SK-N-SH (cell line): ENCODE measurements around the gene PVRIG.

ENCODE experiments used
- EP300 ChIP-seq, 2 experiments: IDR thresholded peaks; 2 replicates each; pipeline versions ENCODE4 v1.4.0 to v1.6.1; 2012; ENCODE audit warnings: borderline replicate concordance in 1 of 2, low read depth in 1 of 2, low read length in 1 of 2
- JUND ChIP-seq: IDR thresholded peaks from 2 replicates; pipeline ENCODE4 v1.4.0; 2012
- NRF1 ChIP-seq: IDR thresholded peaks from 2 replicates; pipeline ENCODE4 v1.6.1; 2012; ENCODE audit warnings: low read depth, mild to moderate bottlenecking, low read length
- POLR2AphosphoS5 ChIP-seq: IDR thresholded peaks from 2 replicates; pipeline ENCODE4 v1.6.1; 2012; ENCODE audit warnings: low read depth, low read length
- RAD21 ChIP-seq: IDR thresholded peaks from 2 replicates; pipeline ENCODE4 v1.6.1; 2012; ENCODE audit warnings: mild to moderate bottlenecking, low read length
- RXRA ChIP-seq: IDR thresholded peaks from 2 replicates; pipeline ENCODE4 v1.4.0; 2012; ENCODE audit warnings: low read depth, mild to moderate bottlenecking, borderline replicate concordance
- SIN3A ChIP-seq: IDR thresholded peaks from 2 replicates; pipeline ENCODE4 v1.6.1; 2012; ENCODE audit warnings: low read depth, mild to moderate bottlenecking, low read length, moderate library complexity, borderline replicate concordance
- TF ChIP-seq, protein P1 (sequence below): IDR thresholded peaks from 2 replicates; pipeline ENCODE4; 2012
- TF ChIP-seq, protein P2 (sequence below): fragments of 200-600 bp; sonication (generic); IDR thresholded peaks from 2 replicates; pipeline ENCODE4 v1.6.1; 2017; ENCODE audit warnings: antibody characterized with exemption, mild to moderate bottlenecking, moderate library complexity
- TF ChIP-seq, protein P3 (sequence below): IDR thresholded peaks from 2 replicates; pipeline ENCODE4 v1.4.0; 2012; ENCODE audit warnings: low read depth, borderline replicate concordance
- TF ChIP-seq, protein P4 (sequence below): fragments of 150-350 bp; IDR thresholded peaks from 2 replicates; pipeline ENCODE4 v1.6.1; 2016; ENCODE audit warnings: mild to moderate bottlenecking, low read depth, low read length
- TF ChIP-seq, protein P5 (sequence below): IDR thresholded peaks from 2 replicates; pipeline ENCODE4 v1.4.0; 2012; ENCODE audit warnings: low read depth, borderline replicate concordance

DNA sequence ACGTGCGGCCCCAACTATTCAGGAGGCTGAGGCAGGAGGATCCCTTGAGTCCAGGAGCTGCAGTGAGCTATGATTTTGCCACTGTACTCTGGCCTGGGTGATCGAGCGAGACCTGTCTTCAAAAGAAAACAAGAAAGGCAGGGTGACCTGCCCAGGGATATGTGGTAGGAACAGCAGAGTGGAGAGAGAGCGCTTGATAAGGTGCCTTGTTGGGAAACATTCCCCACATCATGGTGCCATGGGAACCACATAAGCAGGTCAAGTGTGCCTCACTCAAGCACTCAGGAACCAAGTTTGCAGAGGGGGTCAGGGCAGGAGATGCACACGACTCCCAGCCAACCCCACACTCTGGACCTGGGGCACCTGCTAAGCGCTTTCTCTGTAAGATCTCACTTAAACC is 37.3 kb downstream of the PVRIG start:
- TF ChIP-seq RXRA = no peak
- no peak for TF ChIP-seq RAD21
- no peak for TF ChIP-seq NRF1
- no peak for TF ChIP-seq POLR2AphosphoS5
- TF ChIP-seq, protein P1, sequence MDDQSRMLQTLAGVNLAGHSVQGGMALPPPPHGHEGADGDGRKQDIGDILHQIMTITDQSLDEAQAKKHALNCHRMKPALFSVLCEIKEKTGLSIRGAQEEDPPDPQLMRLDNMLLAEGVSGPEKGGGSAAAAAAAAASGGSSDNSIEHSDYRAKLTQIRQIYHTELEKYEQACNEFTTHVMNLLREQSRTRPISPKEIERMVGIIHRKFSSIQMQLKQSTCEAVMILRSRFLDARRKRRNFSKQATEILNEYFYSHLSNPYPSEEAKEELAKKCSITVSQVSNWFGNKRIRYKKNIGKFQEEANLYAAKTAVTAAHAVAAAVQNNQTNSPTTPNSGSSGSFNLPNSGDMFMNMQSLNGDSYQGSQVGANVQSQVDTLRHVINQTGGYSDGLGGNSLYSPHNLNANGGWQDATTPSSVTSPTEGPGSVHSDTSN = no peak
- TF ChIP-seq, protein P2, sequence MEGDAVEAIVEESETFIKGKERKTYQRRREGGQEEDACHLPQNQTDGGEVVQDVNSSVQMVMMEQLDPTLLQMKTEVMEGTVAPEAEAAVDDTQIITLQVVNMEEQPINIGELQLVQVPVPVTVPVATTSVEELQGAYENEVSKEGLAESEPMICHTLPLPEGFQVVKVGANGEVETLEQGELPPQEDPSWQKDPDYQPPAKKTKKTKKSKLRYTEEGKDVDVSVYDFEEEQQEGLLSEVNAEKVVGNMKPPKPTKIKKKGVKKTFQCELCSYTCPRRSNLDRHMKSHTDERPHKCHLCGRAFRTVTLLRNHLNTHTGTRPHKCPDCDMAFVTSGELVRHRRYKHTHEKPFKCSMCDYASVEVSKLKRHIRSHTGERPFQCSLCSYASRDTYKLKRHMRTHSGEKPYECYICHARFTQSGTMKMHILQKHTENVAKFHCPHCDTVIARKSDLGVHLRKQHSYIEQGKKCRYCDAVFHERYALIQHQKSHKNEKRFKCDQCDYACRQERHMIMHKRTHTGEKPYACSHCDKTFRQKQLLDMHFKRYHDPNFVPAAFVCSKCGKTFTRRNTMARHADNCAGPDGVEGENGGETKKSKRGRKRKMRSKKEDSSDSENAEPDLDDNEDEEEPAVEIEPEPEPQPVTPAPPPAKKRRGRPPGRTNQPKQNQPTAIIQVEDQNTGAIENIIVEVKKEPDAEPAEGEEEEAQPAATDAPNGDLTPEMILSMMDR = no peak
- no peak for TF ChIP-seq EP300 (IDR thresholded peaks at IDR 0.05; ENCODE audit: borderline replicate concordance in 1 of 2, low read depth in 1 of 2, low read length in 1 of 2)
- no peak for TF ChIP-seq SIN3A
- no peak for TF ChIP-seq JUND
- TF ChIP-seq, protein P3, sequence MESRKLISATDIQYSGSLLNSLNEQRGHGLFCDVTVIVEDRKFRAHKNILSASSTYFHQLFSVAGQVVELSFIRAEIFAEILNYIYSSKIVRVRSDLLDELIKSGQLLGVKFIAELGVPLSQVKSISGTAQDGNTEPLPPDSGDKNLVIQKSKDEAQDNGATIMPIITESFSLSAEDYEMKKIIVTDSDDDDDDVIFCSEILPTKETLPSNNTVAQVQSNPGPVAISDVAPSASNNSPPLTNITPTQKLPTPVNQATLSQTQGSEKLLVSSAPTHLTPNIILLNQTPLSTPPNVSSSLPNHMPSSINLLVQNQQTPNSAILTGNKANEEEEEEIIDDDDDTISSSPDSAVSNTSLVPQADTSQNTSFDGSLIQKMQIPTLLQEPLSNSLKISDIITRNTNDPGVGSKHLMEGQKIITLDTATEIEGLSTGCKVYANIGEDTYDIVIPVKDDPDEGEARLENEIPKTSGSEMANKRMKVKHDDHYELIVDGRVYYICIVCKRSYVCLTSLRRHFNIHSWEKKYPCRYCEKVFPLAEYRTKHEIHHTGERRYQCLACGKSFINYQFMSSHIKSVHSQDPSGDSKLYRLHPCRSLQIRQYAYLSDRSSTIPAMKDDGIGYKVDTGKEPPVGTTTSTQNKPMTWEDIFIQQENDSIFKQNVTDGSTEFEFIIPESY = no peak
- TF ChIP-seq, protein P4, sequence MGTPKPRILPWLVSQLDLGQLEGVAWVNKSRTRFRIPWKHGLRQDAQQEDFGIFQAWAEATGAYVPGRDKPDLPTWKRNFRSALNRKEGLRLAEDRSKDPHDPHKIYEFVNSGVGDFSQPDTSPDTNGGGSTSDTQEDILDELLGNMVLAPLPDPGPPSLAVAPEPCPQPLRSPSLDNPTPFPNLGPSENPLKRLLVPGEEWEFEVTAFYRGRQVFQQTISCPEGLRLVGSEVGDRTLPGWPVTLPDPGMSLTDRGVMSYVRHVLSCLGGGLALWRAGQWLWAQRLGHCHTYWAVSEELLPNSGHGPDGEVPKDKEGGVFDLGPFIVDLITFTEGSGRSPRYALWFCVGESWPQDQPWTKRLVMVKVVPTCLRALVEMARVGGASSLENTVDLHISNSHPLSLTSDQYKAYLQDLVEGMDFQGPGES = no peak
- TF ChIP-seq, protein P5, sequence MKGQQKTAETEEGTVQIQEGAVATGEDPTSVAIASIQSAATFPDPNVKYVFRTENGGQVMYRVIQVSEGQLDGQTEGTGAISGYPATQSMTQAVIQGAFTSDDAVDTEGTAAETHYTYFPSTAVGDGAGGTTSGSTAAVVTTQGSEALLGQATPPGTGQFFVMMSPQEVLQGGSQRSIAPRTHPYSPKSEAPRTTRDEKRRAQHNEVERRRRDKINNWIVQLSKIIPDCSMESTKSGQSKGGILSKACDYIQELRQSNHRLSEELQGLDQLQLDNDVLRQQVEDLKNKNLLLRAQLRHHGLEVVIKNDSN = no peak
